ENCODE measurements around the gene LRP3.

The LRP3 gene

DNA sequence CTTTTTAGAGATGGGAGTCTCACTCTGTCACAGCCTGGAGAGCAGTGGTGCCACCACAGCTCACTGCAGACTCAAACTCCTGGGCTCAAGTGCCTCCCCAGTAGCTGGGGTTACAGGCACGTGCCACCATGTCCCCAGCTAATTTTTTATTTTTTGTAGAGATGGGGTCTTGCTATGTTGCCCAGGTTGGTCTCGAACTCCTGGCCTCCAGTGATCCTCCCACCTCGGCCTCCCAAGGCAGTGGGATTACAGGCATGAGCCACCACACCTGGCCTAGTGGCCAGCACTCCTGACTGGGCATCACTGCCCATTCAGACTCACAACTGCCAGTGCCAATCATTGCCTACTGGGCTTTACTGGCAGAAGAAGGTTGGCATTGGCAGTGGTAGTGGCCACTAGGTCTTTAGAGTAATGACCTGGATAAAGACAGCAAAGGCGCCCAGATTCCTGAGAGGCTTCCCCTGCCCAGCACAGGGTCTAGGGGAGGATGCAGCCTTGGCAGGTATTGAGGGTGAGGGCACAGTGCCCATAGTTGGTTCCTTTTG, 58.4 kb downstream of the LRP3 start:
- H3K4me1 ChIP-seq: no peaks in the 10 kb centered on the region

DNA sequence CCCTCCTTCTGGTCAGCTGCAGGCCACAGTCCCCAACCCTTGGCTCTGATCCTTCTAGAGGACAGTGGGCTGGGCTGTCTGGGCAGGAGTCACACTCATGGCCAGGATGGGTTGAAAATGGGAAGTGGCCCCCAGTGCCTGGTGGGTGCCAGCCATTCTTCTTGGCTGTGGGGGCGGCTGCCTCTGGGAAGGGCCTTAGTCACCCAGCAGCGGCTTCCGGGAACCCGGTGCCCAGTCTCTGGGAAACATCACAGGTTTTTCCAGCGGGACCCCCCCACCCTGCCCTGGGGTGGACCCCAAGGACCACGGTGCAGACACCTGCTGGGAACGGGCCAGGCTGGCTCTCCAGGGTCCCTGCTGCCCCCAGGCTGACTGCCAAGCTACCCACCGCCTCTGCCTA, 58.8 kb downstream of the LRP3 start:
- TF ChIP-seq, protein P1, sequence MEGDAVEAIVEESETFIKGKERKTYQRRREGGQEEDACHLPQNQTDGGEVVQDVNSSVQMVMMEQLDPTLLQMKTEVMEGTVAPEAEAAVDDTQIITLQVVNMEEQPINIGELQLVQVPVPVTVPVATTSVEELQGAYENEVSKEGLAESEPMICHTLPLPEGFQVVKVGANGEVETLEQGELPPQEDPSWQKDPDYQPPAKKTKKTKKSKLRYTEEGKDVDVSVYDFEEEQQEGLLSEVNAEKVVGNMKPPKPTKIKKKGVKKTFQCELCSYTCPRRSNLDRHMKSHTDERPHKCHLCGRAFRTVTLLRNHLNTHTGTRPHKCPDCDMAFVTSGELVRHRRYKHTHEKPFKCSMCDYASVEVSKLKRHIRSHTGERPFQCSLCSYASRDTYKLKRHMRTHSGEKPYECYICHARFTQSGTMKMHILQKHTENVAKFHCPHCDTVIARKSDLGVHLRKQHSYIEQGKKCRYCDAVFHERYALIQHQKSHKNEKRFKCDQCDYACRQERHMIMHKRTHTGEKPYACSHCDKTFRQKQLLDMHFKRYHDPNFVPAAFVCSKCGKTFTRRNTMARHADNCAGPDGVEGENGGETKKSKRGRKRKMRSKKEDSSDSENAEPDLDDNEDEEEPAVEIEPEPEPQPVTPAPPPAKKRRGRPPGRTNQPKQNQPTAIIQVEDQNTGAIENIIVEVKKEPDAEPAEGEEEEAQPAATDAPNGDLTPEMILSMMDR (IDR thresholded peaks at IDR 0.05; ENCODE audit: low read depth, low read length): no peak
- Histone ChIP-seq H3K27me3 (no peaks in the 10 kb centered on the region), H3K9me3 (no peaks in the 10 kb centered on the region), H3K4me1 (no peaks in the 10 kb centered on the region), H3K4me3 (ENCODE audit: low read depth, low read length) (no peak overlapping the region), H3K36me3 (no peaks in the 10 kb centered on the region)
- DNase-seq: no peak

More for the DNA sequence above, 58.4 kb downstream of the LRP3 start:
- TF ChIP-seq, protein P1 (IDR thresholded peaks at IDR 0.05; ENCODE audit: low read depth, low read length): no peak
- H3K4me3 ChIP-seq (ENCODE audit: low read depth, low read length): no peak overlapping the region
- H3K9me3 ChIP-seq: no peaks in the 10 kb centered on the region
- no peak for DNase-seq
- no peaks in the 10 kb centered on the region for H3K36me3 ChIP-seq
- H3K27me3 ChIP-seq: no peaks in the 10 kb centered on the region

DNA sequence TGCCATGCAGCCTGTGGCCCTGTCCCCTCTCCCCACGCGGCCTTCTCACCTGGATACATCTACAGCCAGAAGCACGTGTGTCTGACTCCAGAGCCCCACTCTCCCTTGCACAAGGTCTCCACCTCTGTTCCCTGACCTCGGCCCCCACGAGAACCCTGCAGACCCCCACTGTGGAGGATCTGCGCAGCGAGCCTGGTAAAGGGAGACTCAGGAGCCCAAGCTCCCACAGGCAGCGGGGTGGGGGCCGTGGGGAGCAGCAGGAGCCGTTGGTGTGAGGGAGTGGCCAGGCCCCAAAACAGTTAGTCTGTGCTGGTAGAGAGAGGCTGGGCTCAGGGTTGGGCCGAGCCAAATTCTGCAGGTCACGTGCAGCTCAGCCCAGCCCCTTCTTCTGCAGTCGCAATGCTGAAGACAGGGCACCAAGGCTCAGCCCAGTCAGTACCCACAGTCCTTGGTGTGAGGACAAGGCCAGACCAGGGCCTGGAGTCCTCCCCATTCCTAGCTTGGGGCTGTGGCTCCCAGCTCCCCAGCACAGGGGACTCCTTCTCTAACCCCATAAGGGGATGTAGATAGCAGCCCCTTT, 60.2 kb downstream of the LRP3 start:
- no peak for DNase-seq
- Histone ChIP-seq H3K4me3 (ENCODE audit: low read depth, low read length) (no peak overlapping the region), H3K4me1 (no peaks in the 10 kb centered on the region), H3K36me3 (no peaks in the 10 kb centered on the region), H3K9me3 (no peaks in the 10 kb centered on the region), H3K27me3 (no peaks in the 10 kb centered on the region)
- TF ChIP-seq, protein P1 (IDR thresholded peaks at IDR 0.05; ENCODE audit: low read depth, low read length): no peak

DNA sequence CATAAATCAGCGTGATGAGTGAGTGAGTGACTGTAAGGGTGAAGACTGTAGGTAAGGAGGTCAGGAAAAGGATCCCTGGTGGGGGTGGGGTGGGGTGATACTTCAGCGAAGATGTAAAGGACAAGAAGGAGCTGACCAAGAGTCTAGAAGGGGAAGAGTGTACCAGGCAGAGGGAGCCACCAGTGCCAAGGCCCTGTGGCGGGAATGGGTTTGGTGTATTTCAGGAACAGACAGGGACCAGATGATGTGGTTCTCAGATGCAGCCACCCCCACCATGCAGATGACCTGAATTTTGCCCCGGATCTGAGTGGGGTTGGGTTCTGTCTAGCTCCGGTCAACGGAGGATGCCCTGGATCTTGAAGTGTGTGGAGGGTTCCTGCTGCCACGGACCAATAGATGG, 61.7 kb downstream of the LRP3 start:
- Histone ChIP-seq H3K4me1 (no peaks in the 10 kb centered on the region), H3K27me3 (no peaks in the 10 kb centered on the region), H3K9me3 (no peaks in the 10 kb centered on the region)

DNA sequence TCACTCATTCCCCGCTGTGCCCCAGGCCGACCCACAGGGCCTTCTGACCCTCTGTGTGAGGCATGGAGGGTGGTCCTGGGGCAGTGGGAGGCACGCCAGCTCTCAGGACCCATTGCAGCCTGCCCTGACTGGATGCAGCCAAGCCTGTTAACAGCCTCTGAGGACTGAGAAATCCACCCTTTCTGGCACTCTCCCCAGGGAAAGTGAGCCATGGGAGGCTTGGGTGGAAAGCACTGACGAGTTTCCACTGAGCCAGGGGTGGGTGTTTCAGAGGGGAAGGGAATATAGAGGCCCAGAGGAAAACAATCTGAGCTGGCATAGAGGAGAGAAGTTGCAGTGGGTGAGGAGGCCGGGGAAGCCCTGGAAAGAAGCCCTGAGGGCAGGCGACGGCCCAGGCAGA, 62.1 kb downstream of the LRP3 start:
- H3K4me1 ChIP-seq: no peaks in the 10 kb centered on the region
- no peak overlapping the region for H3K4me3 ChIP-seq (ENCODE audit: low read depth, low read length)
- TF ChIP-seq, protein P1 (IDR thresholded peaks at IDR 0.05; ENCODE audit: low read depth, low read length): no peak
- DNase-seq: peak; percentile 17
- no peaks in the 10 kb centered on the region for H3K27me3 ChIP-seq
- H3K9me3 ChIP-seq: no peaks in the 10 kb centered on the region
- H3K36me3 ChIP-seq: no peaks in the 10 kb centered on the region

More for the DNA sequence above, 61.7 kb downstream of the LRP3 start:
- Histone ChIP-seq H3K36me3 (no peaks in the 10 kb centered on the region), H3K4me3 (ENCODE audit: low read depth, low read length) (no peak overlapping the region)
- no peak for DNase-seq
- TF ChIP-seq, protein P1 (IDR thresholded peaks at IDR 0.05; ENCODE audit: low read depth, low read length): no peak

DNA sequence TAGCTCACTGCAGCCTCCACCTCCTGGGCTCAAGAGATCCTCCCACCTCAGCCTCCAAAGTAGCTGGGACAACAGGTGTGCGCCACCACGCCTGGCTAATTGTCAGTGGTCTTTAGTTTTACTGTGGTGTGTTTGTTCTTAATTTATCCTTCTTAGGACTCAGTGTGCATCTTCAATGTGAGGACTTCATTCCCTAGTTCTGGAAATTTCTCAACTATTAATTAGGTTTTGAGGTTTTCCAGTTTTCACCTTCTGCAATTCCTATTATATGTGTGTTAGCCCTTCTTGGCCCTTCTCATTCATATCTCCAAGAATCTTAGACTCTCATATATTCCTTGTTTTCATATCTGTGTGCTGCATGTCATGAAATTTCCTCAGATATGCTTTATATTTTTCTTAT, 63.7 kb downstream of the LRP3 start:
- Histone ChIP-seq H3K27me3 (no peaks in the 10 kb centered on the region), H3K36me3 (no peaks in the 10 kb centered on the region), H3K9me3 (no peaks in the 10 kb centered on the region), H3K4me3 (ENCODE audit: low read depth, low read length) (no peak overlapping the region), H3K4me1 (no peaks in the 10 kb centered on the region)
- DNase-seq: no peak
- TF ChIP-seq, protein P1 (IDR thresholded peaks at IDR 0.05; ENCODE audit: low read depth, low read length): no peak
